OCI-LY7 (cell line): Measurements from ENCODE around the gene TRPC1.

Experiments used
- CTCF ChIP-seq: fragments of 200-600 bp; sonication (generic); conservative IDR thresholded peaks from 2 replicates; pipeline ENCODE4 v1.5.1; 2014; ENCODE audit warnings: mild to moderate bottlenecking, antibody characterized with exemption, low read length, moderate library complexity, mixed read lengths
- EZH2phosphoT487 ChIP-seq: fragments of 200-600 bp; sonication (generic); IDR thresholded peaks from 2 replicates; pipeline ENCODE4 v1.6.1; 2018; ENCODE audit warnings: low read depth, borderline replicate concordance, mild to moderate bottlenecking, mixed run types, antibody characterized with exemption, low read length, moderate library complexity, mixed read lengths

GRCh38 chr3:142746646-142747045 lies 22.8 kb downstream of the TRPC1 start:
- no peak for TF ChIP-seq CTCF
- no peak for TF ChIP-seq EZH2phosphoT487
